GM19193 (cell line): ENCODE data around the gene WAS.

Experiments used
- POLR2A ChIP-seq: IDR thresholded peaks from 4 replicates; pipeline ENCODE4 v1.6.1; 2011; ENCODE audit not compliant: insufficient read depth, insufficient read length; ENCODE audit errors: extremely low read depth

The WAS gene

GRCh38 chrX:48736303-48736702 is 52.7 kb downstream of the WAS start:
- no peak for TF ChIP-seq POLR2A

GRCh38 chrX:48736878-48737212 is 53.2 kb downstream of the WAS start:
- TF ChIP-seq POLR2A, result no peak

- TF ChIP-seq POLR2A, result peak; percentile 73
Observed at GRCh38 chrX:48737213-48737938, 53.8 kb downstream of the WAS start.

- TF ChIP-seq POLR2A, result no peak
Observed at GRCh38 chrX:48737940-48738339, 54.3 kb downstream of the WAS start.
